ENCODE measurements around the gene TMIE. TPM values are rescaled to one million over a fixed set of nuclear protein-coding genes. Genes with fewer than 3 reads are reported as not detected.
"Not testable (repeated sequence)": the region's sequence is repeated elsewhere in the genome, so short reads cannot be mapped to it uniquely, and the experiment has no call there.

Gene TMIE
- total and polyA plus RNA-seq, 2 of the 13 experiments (the other 11 are each of a cell fraction or from before 2014, with no cell fraction given): not detected

GRCh38 chr3:46703013-46703520 is 1.9 kb downstream of the TMIE start:
- no peaks in the 10 kb centered on the region for H3K79me2 ChIP-seq (ENCODE audit: insufficient read depth, low read length)
- no peak overlapping the region for H3K4me2 ChIP-seq (ENCODE audit: low read depth, low read length)
- H3K4me1 ChIP-seq (ENCODE audit: insufficient read depth, low read length): no peaks in the 10 kb centered on the region
- H3K27me3 ChIP-seq (ENCODE audit: control insufficient read depth in 1 of 2, insufficient read depth in 2 of 2, low read length in 2 of 2): peaks cover 1 to 7% of the 10 kb centered on the region in 2 experiments; a peak in 2 of 5 replicates
- FAIRE-seq (no peak), ATAC-seq (no peak), DNase-seq (ENCODE audit: low spot score) (no peak)
- H3K27ac ChIP-seq (ENCODE audit: extremely low read length, insufficient read depth, low read length): no peak overlapping the region
- H4K20me1 ChIP-seq (ENCODE audit: insufficient read depth, low read length): no peaks in the 10 kb centered on the region
- in situ Hi-C loops (cut with HindIII; ENCODE audit: extremely low pct_ligation_motif_present, low pct_unique_long_range_greater_than_20kb) (no loop called here), intact Hi-C loops (cut with micrococcal nuclease; ENCODE audit: unreplicated experiment) (no loop called here)
- H3K9ac ChIP-seq (ENCODE audit: insufficient read depth, low read depth, low read length): no peak overlapping the region
- H3K9me3 ChIP-seq (ENCODE audit: low read length): no peaks in the 10 kb centered on the region
- no peak for TF ChIP-seq ZBTB33 (CRISPR knock-in tag; IDR thresholded peaks at IDR 0.05)
- TF ChIP-seq ZNF333 (CRISPR knock-in tag; IDR thresholded peaks at IDR 0.05; ENCODE audit: borderline replicate concordance): no peak
- no peak for TF ChIP-seq YEATS4 (CRISPR knock-in tag; IDR thresholded peaks at IDR 0.05; ENCODE audit: borderline replicate concordance)
- TF ChIP-seq NCOA1 (CRISPR knock-in tag; IDR thresholded peaks at IDR 0.05): no peak
- no peak for TF ChIP-seq ZMYM3 (CRISPR knock-in tag; IDR thresholded peaks at IDR 0.05)
- no peak for TF ChIP-seq SMAD9 (CRISPR knock-in tag; IDR thresholded peaks at IDR 0.05)
- no peak for TF ChIP-seq ATF1 (CRISPR knock-in tag; IDR thresholded peaks at IDR 0.05)
- TF ChIP-seq, protein P1, sequence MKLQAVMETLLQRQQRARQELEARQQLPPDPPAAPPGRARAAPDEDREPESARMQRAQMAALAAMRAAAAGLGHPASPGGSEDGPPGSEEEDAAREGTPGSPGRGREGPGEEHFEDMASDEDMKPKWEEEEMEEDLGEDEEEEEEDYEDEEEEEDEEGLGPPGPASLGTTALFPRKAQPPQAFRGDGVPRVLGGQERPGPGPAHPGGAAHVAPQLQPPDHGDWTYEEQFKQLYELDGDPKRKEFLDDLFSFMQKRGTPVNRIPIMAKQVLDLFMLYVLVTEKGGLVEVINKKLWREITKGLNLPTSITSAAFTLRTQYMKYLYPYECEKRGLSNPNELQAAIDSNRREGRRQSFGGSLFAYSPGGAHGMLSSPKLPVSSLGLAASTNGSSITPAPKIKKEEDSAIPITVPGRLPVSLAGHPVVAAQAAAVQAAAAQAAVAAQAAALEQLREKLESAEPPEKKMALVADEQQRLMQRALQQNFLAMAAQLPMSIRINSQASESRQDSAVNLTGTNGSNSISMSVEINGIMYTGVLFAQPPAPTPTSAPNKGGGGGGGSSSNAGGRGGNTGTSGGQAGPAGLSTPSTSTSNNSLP (IDR thresholded peaks at IDR 0.05; ENCODE audit: low read depth, low read length): no peak
- no peak for TF ChIP-seq ZNF768 (CRISPR knock-in tag; IDR thresholded peaks at IDR 0.05)
- TF ChIP-seq ZFAT (CRISPR knock-in tag; conservative IDR thresholded peaks at IDR 0.05): no peak
- no peak for TF ChIP-seq AKNA (CRISPR knock-in tag; IDR thresholded peaks at IDR 0.05; ENCODE audit: borderline replicate concordance)
- no peak overlapping the region for H2AFZ ChIP-seq (ENCODE audit: low read length)
- POLR2A ChIA-PET: no interaction called here
- H3K36me3 ChIP-seq (replicated peaks in 1 of 2; ENCODE audit: control insufficient read depth in 1 of 2, insufficient read depth in 2 of 2, low read length in 2 of 2): no peaks in the 10 kb centered on the region
- H3K4me3 ChIP-seq (replicated peaks in 1 of 3; ENCODE audit: insufficient read depth in 1 of 3, low read depth in 2 of 3, low read length in 3 of 3): no peak overlapping the region
- CTCF ChIA-PET (ENCODE audit: low intra/inter-chr PET ratio, low total read pairs): no interaction called here
- WGBS (ENCODE audit: low lambda C conversion rate): 0% methylated on average over 3 of the region's 4 CpGs
- BruUV-seq (replicated peaks): no TSS peak

DNA sequence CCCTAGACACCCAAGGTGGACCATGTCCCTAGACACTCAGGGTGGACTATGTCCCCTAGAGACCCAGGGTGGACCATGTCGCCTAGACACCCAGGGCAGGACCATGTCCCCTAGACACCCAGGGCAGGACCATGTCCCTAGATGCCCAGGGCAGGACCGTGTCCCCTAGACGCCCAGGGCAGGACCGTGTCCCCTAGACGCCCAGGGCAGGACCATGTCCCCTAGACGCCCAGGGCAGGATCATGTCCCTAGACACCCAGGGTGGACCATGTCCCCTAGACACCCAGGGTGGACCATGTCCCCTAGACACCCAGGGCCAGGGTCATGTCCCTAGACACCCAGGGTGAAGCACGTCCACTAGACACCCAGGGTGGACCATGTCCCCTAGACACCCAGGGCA is 3.2 kb downstream of the TMIE start:
- H4K20me1 ChIP-seq (ENCODE audit: insufficient read depth, low read length); H2AFZ ChIP-seq (ENCODE audit: low read length); DNase-seq (ENCODE audit: low spot score); H3K27me3 ChIP-seq (ENCODE audit: control insufficient read depth in 1 of 2, insufficient read depth in 2 of 2, low read length in 2 of 2); FAIRE-seq; H3K9me3 ChIP-seq (ENCODE audit: low read length); POLR2A ChIA-PET; H3K27ac ChIP-seq (ENCODE audit: extremely low read length, insufficient read depth, low read length); in situ Hi-C loops (cut with HindIII; ENCODE audit: extremely low pct_ligation_motif_present, low pct_unique_long_range_greater_than_20kb); H3K36me3 ChIP-seq (replicated peaks in 1 of 2; ENCODE audit: control insufficient read depth in 1 of 2, insufficient read depth in 2 of 2, low read length in 2 of 2); ATAC-seq; H3K4me3 ChIP-seq (replicated peaks in 1 of 3; ENCODE audit: insufficient read depth in 1 of 3, low read depth in 2 of 3, low read length in 3 of 3); H3K4me2 ChIP-seq (ENCODE audit: low read depth, low read length); BruUV-seq (replicated peaks); H3K79me2 ChIP-seq (ENCODE audit: insufficient read depth, low read length); H3K4me1 ChIP-seq (ENCODE audit: insufficient read depth, low read length); H3K9ac ChIP-seq (ENCODE audit: insufficient read depth, low read depth, low read length); intact Hi-C loops (cut with micrococcal nuclease; ENCODE audit: unreplicated experiment): not testable (repeated sequence)
- WGBS (ENCODE audit: low lambda C conversion rate): no CpG with 5 or more reads among the region's 7 CpGs
- CTCF ChIA-PET (ENCODE audit: low intra/inter-chr PET ratio, low total read pairs): interaction anchor here (1.0 to 2.2 kb wide), 5 partner anchors 162 to 294 kb away, joined by 3 to 39 read pairs (median 5); no protein-coding TSS in a partner anchor
